H1 (cell line): ENCODE data around the gene SCARB2. TPM values are rescaled to one million over a fixed set of nuclear protein-coding genes. Genes with fewer than 3 reads are reported as not detected.
"Not testable (repeated sequence)": the region's sequence is repeated elsewhere in the genome, so short reads cannot be mapped to it uniquely, and the experiment has no call there.

Source experiments
- CTCF ChIA-PET: fragments of 300-600 bp; sonication (Branson Sonifier 250); formaldehyde crosslinking; loops from one replicate; lab custom pipeline; 2021; ENCODE audit not compliant: partially characterized antibody; lab: Charles Lee
- POLR2A ChIA-PET: fragments of 300-600 bp; sonication (Branson Sonifier 250); formaldehyde crosslinking; loops from one replicate; lab custom pipeline; 2021; ENCODE audit warnings: inconsistent platforms; ENCODE audit not compliant: partially characterized antibody; lab: Charles Lee
- DNase-seq, 2 experiments: peaks; one replicate each; pipeline versions ENCODE4 v3.0.0 to v3.0.0-alpha.2; 2010 to 2022; ENCODE audit warnings: low spot score in 2 of 2, low read depth in 1 of 2, mixed read lengths in 1 of 2
- FAIRE-seq: peaks from 2 replicates; lab custom pipeline; 2011; peaks lifted over from hg19 to GRCh38; lab: Jason Lieb, UNC
- H2AFZ ChIP-seq: 2 replicates; pipeline ENCODE4 v1.8.1; 2012; ENCODE audit warnings: low read length, inconsistent platforms
- H2AK5ac ChIP-seq: 2 replicates; pipeline ENCODE4 v1.6.1; 2013; ENCODE audit warnings: low read depth, low read length
- H2BK120ac ChIP-seq: replicated peaks from 2 replicates; pipeline ENCODE3; 2013; ENCODE audit warnings: low read depth, low read length, inconsistent platforms
- H2BK12ac ChIP-seq: 2 replicates; pipeline ENCODE4 v1.6.1; 2013; ENCODE audit warnings: low read depth, low read length
- H2BK15ac ChIP-seq: 2 replicates; pipeline ENCODE4 v1.6.1; 2013; ENCODE audit warnings: low read length
- H2BK20ac ChIP-seq: 2 replicates; pipeline ENCODE4 v1.6.1; 2013; ENCODE audit warnings: low read length
- H2BK5ac ChIP-seq: 2 replicates; pipeline ENCODE4 v1.6.1; 2013; ENCODE audit warnings: low read depth, low read length
- H3K14ac ChIP-seq: 2 replicates; pipeline ENCODE4 v1.6.1; 2013; ENCODE audit warnings: inconsistent platforms; ENCODE audit not compliant: insufficient read length
- H3K18ac ChIP-seq: 2 replicates; pipeline ENCODE4 v1.6.1; 2013; ENCODE audit warnings: low read length; ENCODE audit errors: extremely low read depth
- H3K23ac ChIP-seq: 2 replicates; pipeline ENCODE4 v1.6.1; 2013; ENCODE audit warnings: inconsistent platforms; ENCODE audit not compliant: insufficient read length
- H3K23me2 ChIP-seq: 2 replicates; pipeline ENCODE4 v1.6.1; 2013; ENCODE audit warnings: low read depth, low read length
- H3K27ac ChIP-seq: 2 replicates; pipeline ENCODE4 v1.6.1; 2011; ENCODE audit warnings: low read depth, low read length, inconsistent platforms
- H3K27me3 ChIP-seq, 4 experiments: replicated peaks in 1 of 4; 1 replicate in 1 of 4; 2 replicates in 3 of 4; pipeline versions ENCODE4 v1.6.1 to v1.8.1; 2011 to 2013; ENCODE audit warnings: low read length in 3 of 4, mild to moderate bottlenecking in 3 of 4, inconsistent platforms in 2 of 4, mixed read lengths in 2 of 4, moderate library complexity in 1 of 4; ENCODE audit not compliant: control insufficient read depth in 3 of 4, insufficient read depth in 3 of 4; ENCODE audit errors: extremely low read depth in 1 of 4
- H3K36me3 ChIP-seq, 4 experiments: 2 replicates each; pipeline versions ENCODE4 v1.6.1 to v1.8.1; 2011 to 2013; ENCODE audit warnings: mild to moderate bottlenecking in 4 of 4, low read length in 3 of 4, moderate library complexity in 2 of 4, control low read depth in 1 of 4, inconsistent platforms in 1 of 4; ENCODE audit not compliant: insufficient read depth in 4 of 4, control insufficient read depth in 2 of 4
- H3K4ac ChIP-seq: replicated peaks from 2 replicates; pipeline ENCODE3; 2013; ENCODE audit warnings: low read length, low read depth, mixed read lengths, inconsistent platforms; ENCODE audit not compliant: insufficient read length
- H3K4me1 ChIP-seq, 4 experiments: replicated peaks in 1 of 4; 1 replicate in 1 of 4; 2 replicates in 3 of 4; pipeline versions ENCODE4 v1.6.1 to v1.8.1; 2011 to 2013; ENCODE audit warnings: low read length in 3 of 4, inconsistent platforms in 2 of 4, mixed read lengths in 1 of 4; ENCODE audit not compliant: insufficient read depth in 4 of 4, control insufficient read depth in 3 of 4
- H3K4me2 ChIP-seq, 2 experiments: 2 replicates each; pipeline versions ENCODE4 v1.6.1 to v1.8.1; 2011 to 2013; ENCODE audit warnings: low read depth in 2 of 2, low read length in 2 of 2, control low read depth in 1 of 2, inconsistent platforms in 1 of 2, mild to moderate bottlenecking in 1 of 2; ENCODE audit not compliant: insufficient read depth in 1 of 2
- H3K4me3 ChIP-seq, 4 experiments: fragments of 200-600, 300-600 bp in 1 of 4; sonication (generic), shearing (Covaris generic), sonication (Bioruptor Twin) in 1 of 4; 2 replicates each; pipeline versions ENCODE4 v1.5.1 to v1.8.1; 2011 to 2016; ENCODE audit warnings: low read length in 4 of 4, low read depth in 3 of 4, control low read depth in 2 of 4, inconsistent platforms in 2 of 4, mild to moderate bottlenecking in 2 of 4, mixed read lengths in 1 of 4, moderate library complexity in 1 of 4; ENCODE audit not compliant: insufficient read depth in 2 of 4; ENCODE audit errors: extremely low read depth in 1 of 4
- H3K56ac ChIP-seq: replicated peaks from 2 replicates; pipeline ENCODE3; 2013; ENCODE audit warnings: low read depth, mild to moderate bottlenecking, mixed read lengths, low read length, inconsistent platforms; ENCODE audit not compliant: insufficient read length
- H3K79me1 ChIP-seq: 2 replicates; pipeline ENCODE4 v1.6.1; 2013; ENCODE audit warnings: low read depth, low read length, control low read depth
- H3K79me2 ChIP-seq, 2 experiments: 2 replicates each; pipeline versions ENCODE4 v1.6.1 to v1.8.1; 2012 to 2013; ENCODE audit warnings: low read length in 2 of 2, mild to moderate bottlenecking in 2 of 2, inconsistent platforms in 1 of 2; ENCODE audit not compliant: insufficient read depth in 2 of 2, control insufficient read depth in 1 of 2
- H3K9ac ChIP-seq, 4 experiments: replicated peaks in 1 of 4; 1 replicate in 1 of 4; 2 replicates in 3 of 4; pipeline versions ENCODE4 v1.6.1 to v1.8.1; 2011 to 2013; ENCODE audit warnings: low read depth in 3 of 4, low read length in 3 of 4, control low read depth in 2 of 4, mild to moderate bottlenecking in 2 of 4, moderate library complexity in 2 of 4, inconsistent platforms in 1 of 4; ENCODE audit errors: extremely low read depth in 1 of 4
- H3K9me3 ChIP-seq, 2 experiments: 2 replicates each; pipeline versions ENCODE4 v1.6.1 to v1.8.1; 2012 to 2013; ENCODE audit warnings: mild to moderate bottlenecking in 2 of 2, moderate library complexity in 2 of 2, control low read depth in 1 of 2, inconsistent platforms in 1 of 2, low read depth in 1 of 2, low read length in 1 of 2, mixed read lengths in 1 of 2; ENCODE audit not compliant: insufficient read depth in 2 of 2
- H4K20me1 ChIP-seq, 2 experiments: replicated peaks in 1 of 2; 2 replicates each; pipeline versions ENCODE3 to v1.8.1; 2011 to 2013; ENCODE audit warnings: inconsistent platforms in 2 of 2, low read length in 2 of 2, mild to moderate bottlenecking in 1 of 2; ENCODE audit not compliant: insufficient read depth in 2 of 2, control insufficient read depth in 1 of 2
- H4K5ac ChIP-seq: 2 replicates; pipeline ENCODE4 v1.6.1; 2013; ENCODE audit warnings: low read length, low read depth, mixed read lengths, inconsistent platforms; ENCODE audit not compliant: insufficient read length
- H4K8ac ChIP-seq: 2 replicates; pipeline ENCODE4 v1.8.0; 2013; ENCODE audit warnings: mild to moderate bottlenecking, moderate library complexity, low read length, inconsistent platforms; ENCODE audit not compliant: insufficient read depth; ENCODE audit errors: extremely low read depth
- H4K91ac ChIP-seq: replicated peaks from 2 replicates; pipeline ENCODE3; 2013; ENCODE audit warnings: low read length, mixed read lengths, inconsistent platforms; ENCODE audit not compliant: insufficient read length
- WGBS, 2 experiments: shearing (Covaris generic) in 1 of 2; methylation state at CpG; one replicate each; pipeline versions ENCODE4 v1.1.6 to v1.1.7; 2013 to 2015; ENCODE audit warnings: low lambda C conversion rate in 2 of 2, mixed read lengths in 2 of 2, inconsistent platforms in 1 of 2, low coverage in 1 of 2, missing lambda C conversion rate in 1 of 2; ENCODE audit not compliant: insufficient replicate concordance in 2 of 2, insufficient coverage in 1 of 2, insufficient read length in 1 of 2; ENCODE audit errors: extremely low coverage in 1 of 2, missing lambda C conversion rate in 1 of 2; 5-methylcytosine and 5-hydroxymethylcytosine counted together
- polyA plus RNA-seq, 7 experiments: library from polyadenylated mRNA; depleted of rRNA in 3 of 7; stranded (reverse) in 5 of 7; unstranded in 2 of 7; fragments of >200 nt in 5 of 7; fragments of 200-250 nt in 2 of 7; gene quantifications; 1 replicate in 5 of 7; 2 replicates in 1 of 7; 4 replicates in 1 of 7; pipeline versions ENCODE4 v1.2.1 to v1.2.3, GENCODE V29; 2011 to 2013; ENCODE audit warnings: missing spikeins in 2 of 7, mixed read lengths in 2 of 7
- total RNA-seq: library from RNA; stranded (reverse); fragmentation: NEBNext Ultra II Directional; extraction: Animal tissue kit (Norgen Biotek cat#: 25700); gene quantifications from 2 replicates; pipeline ENCODE4 v1.2.1, GENCODE V29; 2021

The SCARB2 gene
- total and polyA plus RNA-seq, 2 of the 8 experiments (the other 6 are each of a cell fraction or from before 2014, with no cell fraction given): 18.5 to 35.7 TPM

- H2AFZ ChIP-seq, CTCF ChIA-PET, H2BK5ac ChIP-seq, H3K4me1 ChIP-seq, H2BK15ac ChIP-seq, H3K27ac ChIP-seq, H4K20me1 ChIP-seq, H3K18ac ChIP-seq, H3K23ac ChIP-seq, DNase-seq, H2BK120ac ChIP-seq, H3K56ac ChIP-seq, H3K14ac ChIP-seq, POLR2A ChIA-PET, H4K8ac ChIP-seq, H2AK5ac ChIP-seq, FAIRE-seq, H3K27me3 ChIP-seq, H3K36me3 ChIP-seq, H3K9ac ChIP-seq, H3K79me1 ChIP-seq, H3K4me3 ChIP-seq, H3K4me2 ChIP-seq, H4K91ac ChIP-seq, H3K4ac ChIP-seq, H3K9me3 ChIP-seq, H3K79me2 ChIP-seq, H3K23me2 ChIP-seq, H2BK20ac ChIP-seq, H2BK12ac ChIP-seq, H4K5ac ChIP-seq: not testable (repeated sequence)
- WGBS, 2 experiments: 89% methylated on average over 2 of the region's 2 CpGs; no CpG with 5 or more reads in 1 of the 2 experiments
Measured at GRCh38 chr4:76243877-76244276, 30.3 kb upstream of the SCARB2 start.
